Heart right ventricle (tissue), 16 donors: ENCODE results near the gene C14orf119. TPM values are rescaled to one million over a fixed set of nuclear protein-coding genes. Genes with fewer than 3 reads are reported as not detected.

ENCODE experiments used
- ATAC-seq, 8 donors: fragments of 200-7000 bp; cut with Tn5 transposase; one replicate each; pipeline ENCODE4 v1.9.1; 2020; ENCODE audit warnings: mild to moderate bottlenecking in 8 of 8, moderate library complexity in 8 of 8, moderate number of reproducible peaks in 1 of 8
- DNase-seq, 2 donors: peaks; one replicate each; pipeline ENCODE4 v3.0.0-alpha.2; 2020
- H3K27ac ChIP-seq, 10 donors: fragments of 200-600 bp; sonication (generic) in 2 of 10; one replicate each; pipeline versions ENCODE4 v1.5.0 to v1.8.0; 2020 to 2022; ENCODE audit warnings: mild to moderate bottlenecking in 3 of 10
- H3K27me3 ChIP-seq, 7 donors: fragments of 200-600 bp; one replicate each; pipeline ENCODE4 v1.8.0; 2021 to 2022; ENCODE audit warnings: mild to moderate bottlenecking in 2 of 7
- H3K36me3 ChIP-seq, 9 donors: fragments of 200-600 bp; sonication (generic) in 1 of 9; one replicate each; pipeline versions ENCODE4 v1.5.0 to v1.8.0; 2020 to 2022; ENCODE audit warnings: mild to moderate bottlenecking in 2 of 9
- H3K4me1 ChIP-seq, 9 donors: fragments of 200-600 bp; sonication (generic) in 1 of 9; one replicate each; pipeline versions ENCODE4 v1.5.0 to v1.8.0; 2020 to 2022; ENCODE audit warnings: mild to moderate bottlenecking in 4 of 9
- H3K4me3 ChIP-seq, 10 donors: fragments of 200-600 bp; sonication (generic) in 2 of 10; one replicate each; pipeline versions ENCODE4 v1.5.0 to v1.8.0; 2020 to 2022; ENCODE audit warnings: mild to moderate bottlenecking in 7 of 10, moderate library complexity in 2 of 10
- H3K9me3 ChIP-seq, 11 donors: fragments of 200-600 bp in 10 of 11; sonication (generic) in 2 of 11; one replicate each; pipeline versions ENCODE4 v1.5.0 to v1.8.0; 2013 to 2022; ENCODE audit warnings: mild to moderate bottlenecking in 2 of 11, control low read depth in 1 of 11, moderate library complexity in 1 of 11
- WGBS, 2 donors: extraction: QIAGEN DNeasy Blood & Tissue Kit; methylation state at CpG; one replicate each; pipeline ENCODE4 v1.1.7; 2013; ENCODE audit warnings: inconsistent platforms in 1 of 2; 5-methylcytosine and 5-hydroxymethylcytosine counted together
- intact Hi-C, 10 donors: fragments of 100-400 bp; cut with DNase I; formaldehyde crosslinking; loops; one replicate each; pipeline versions ENCODE4 v1.11.1 to v1.14.2; 2022
- polyA plus RNA-seq, 2 donors: library from polyadenylated mRNA; stranded (reverse); fragments of 200-250 nt; gene quantifications; one replicate each; pipeline ENCODE4 v1.2.3, GENCODE V29; 2013
- total RNA-seq, 10 donors: library from RNA; stranded (reverse); fragmentation: NEBNext Ultra II Directional in 3 of 10; extraction: Animal tissue kit (Norgen Biotek cat#: 25700) in 3 of 10; gene quantifications; one replicate each; pipeline versions ENCODE4 v1.2.1 to v1.2.4, GENCODE V29; 2021 to 2023
- TF ChIP-seq, protein P1 (sequence below), 9 donors: fragments of 200-600 bp; sonication (generic) in 2 of 9; IDR thresholded peaks; one replicate each; pipeline versions ENCODE4 v1.5.0 to v1.8.0; 2021 to 2022; ENCODE audit warnings: antibody characterized with exemption in 9 of 9, mild to moderate bottlenecking in 5 of 9, moderate library complexity in 1 of 9
- donor health status: Arrhythmogenic right ventricular cardiomyopathy.
- donor health status: ischemic (EF 13 %, LVEDD 7.1; RV severe dilation, severe dysfunction).
- donor health status: healthy with polysubstance abuse.
- donor health status: DM: no; HTN: yes; CAD: no.
- donor health status: DM: no; HTN: no; CAD: no.
- donor health status: ischemic (EF 25% LVEDD 6.9; RV normal size, moderate dysfunction).
- donor health status: ischemic (EF 25% LVEDD 5.7; RV mildly dilated, moderate dysfunction).
- donor health status: healthy.
- donor health status: DM: yes; HTN: yes; CAD: no.
- donor health status: Ischemic cardiomyopathy.
- donor health status: ischemic (EF 35%, LVEDD 5.7; RV mildly dilated, moderate dysfunction).
- donor health status: nonischemic (EF 11% LVEDD 7.7; RV severe dilation, severe dysfunction).
- donor health status: DM: yes; HTN: yes; CAD: no.
- donor health status: PGD.
- donor health status: ischemic (EF 29% LVEDD 5.4; RV normal size, mild dysfunction).
- donor health status: nonischemic (EF 23%, LVEDD 6.1; RV moderate dilation, normal function).

C14orf119 gene
- total and polyA plus RNA-seq, 12 donors = 9.8 to 43.3 (median 28.4) TPM

DNA sequence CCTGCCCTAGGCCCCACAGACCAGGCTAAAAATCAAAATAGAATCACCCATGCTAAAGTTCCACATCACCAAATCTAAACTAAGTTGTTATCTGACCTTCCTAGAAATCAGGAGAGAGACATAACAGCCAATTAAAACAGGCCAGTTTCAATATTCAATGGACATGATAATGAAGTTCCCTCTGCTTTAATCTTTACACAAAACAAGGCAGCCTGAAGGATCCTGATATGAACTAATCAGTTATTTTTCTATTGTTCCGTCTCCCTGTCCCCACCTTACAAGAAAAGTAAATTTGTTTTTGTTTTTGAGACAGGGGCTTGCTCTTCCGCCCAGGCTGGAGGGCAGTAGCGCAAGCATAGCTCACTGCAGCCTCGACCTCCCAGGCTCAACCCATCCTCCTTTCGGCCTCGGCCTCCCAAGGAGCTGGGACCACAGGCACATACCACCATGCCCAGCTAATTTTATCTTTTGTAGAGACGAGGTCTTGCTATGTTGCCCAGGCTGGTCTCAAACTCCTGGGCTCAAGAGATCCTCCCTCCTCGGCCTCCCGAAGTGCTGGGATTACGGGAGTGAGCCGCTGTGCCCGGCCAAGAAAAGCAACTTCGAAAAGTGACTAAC is 29.1 kb downstream of the C14orf119 start:
- 84 to 89% methylated on average over 13 of the region's 13 CpGs for WGBS, 2 donors
- peaks cover 0 to 43% (median 7%) of the 10 kb centered on the region in 9 donors for H3K4me1 ChIP-seq
- no peak overlapping the region for H3K27ac ChIP-seq
- H3K4me3 ChIP-seq = no peak overlapping the region
- H3K27me3 ChIP-seq = no peaks in the 10 kb centered on the region
- intact Hi-C loops = loop anchor here in 7 of 10 donors (5.0 to 10.0 kb wide), 4 partner anchors 33 to 180 kb away; partner anchors contain the start of genes BCL2L2 (in 1 of the 7) and PPP1R3E (in 1 of the 7)
- peaks cover 0 to 20% (median 0%) of the 10 kb centered on the region in 9 donors for H3K36me3 ChIP-seq
- no peak for ATAC-seq
- DNase-seq = no peak
- H3K9me3 ChIP-seq = no peaks in the 10 kb centered on the region
- TF ChIP-seq, protein P1, sequence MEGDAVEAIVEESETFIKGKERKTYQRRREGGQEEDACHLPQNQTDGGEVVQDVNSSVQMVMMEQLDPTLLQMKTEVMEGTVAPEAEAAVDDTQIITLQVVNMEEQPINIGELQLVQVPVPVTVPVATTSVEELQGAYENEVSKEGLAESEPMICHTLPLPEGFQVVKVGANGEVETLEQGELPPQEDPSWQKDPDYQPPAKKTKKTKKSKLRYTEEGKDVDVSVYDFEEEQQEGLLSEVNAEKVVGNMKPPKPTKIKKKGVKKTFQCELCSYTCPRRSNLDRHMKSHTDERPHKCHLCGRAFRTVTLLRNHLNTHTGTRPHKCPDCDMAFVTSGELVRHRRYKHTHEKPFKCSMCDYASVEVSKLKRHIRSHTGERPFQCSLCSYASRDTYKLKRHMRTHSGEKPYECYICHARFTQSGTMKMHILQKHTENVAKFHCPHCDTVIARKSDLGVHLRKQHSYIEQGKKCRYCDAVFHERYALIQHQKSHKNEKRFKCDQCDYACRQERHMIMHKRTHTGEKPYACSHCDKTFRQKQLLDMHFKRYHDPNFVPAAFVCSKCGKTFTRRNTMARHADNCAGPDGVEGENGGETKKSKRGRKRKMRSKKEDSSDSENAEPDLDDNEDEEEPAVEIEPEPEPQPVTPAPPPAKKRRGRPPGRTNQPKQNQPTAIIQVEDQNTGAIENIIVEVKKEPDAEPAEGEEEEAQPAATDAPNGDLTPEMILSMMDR (IDR thresholded peaks at IDR 0.05) = no peak

DNA sequence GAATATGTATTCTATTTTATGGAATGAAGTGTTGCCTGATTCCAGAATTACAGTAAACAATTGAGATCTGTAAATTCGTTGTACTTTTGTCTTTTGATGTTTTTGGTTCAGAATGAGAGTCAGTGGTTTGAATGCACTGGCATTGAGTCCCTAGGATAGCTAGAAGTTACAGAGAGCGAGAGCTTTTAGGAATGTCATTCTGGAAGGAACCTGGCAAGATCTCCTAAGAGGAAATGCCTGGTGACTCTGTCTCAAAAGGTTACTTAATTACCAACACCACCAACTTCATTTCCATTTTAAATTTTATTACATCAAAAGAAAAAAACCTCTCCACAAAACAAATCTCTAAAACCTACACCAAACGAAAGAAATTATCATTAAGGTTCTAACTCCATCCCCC is 29.7 kb downstream of the C14orf119 start:
- H3K9me3 ChIP-seq = no peaks in the 10 kb centered on the region
- H3K27me3 ChIP-seq = no peaks in the 10 kb centered on the region
- no peak overlapping the region for H3K4me3 ChIP-seq
- intact Hi-C loops = loop anchor here in 5 of 10 donors (10.0 kb wide), 2 partner anchors 170 to 180 kb away; partner anchors contain the start of genes BCL2L2 (in 1 of the 5) and PPP1R3E (in 1 of the 5)
- TF ChIP-seq, protein P1 (IDR thresholded peaks at IDR 0.05) = no peak
- H3K36me3 ChIP-seq = peaks cover 0 to 24% (median 0%) of the 10 kb centered on the region in 9 donors
- ATAC-seq (no peak), DNase-seq (no peak)
- H3K27ac ChIP-seq = no peak overlapping the region
- WGBS, 2 donors = 72 to 76% methylated on average over 3 of the region's 3 CpGs
- H3K4me1 ChIP-seq = peaks cover 0 to 43% (median 7%) of the 10 kb centered on the region in 9 donors

DNA sequence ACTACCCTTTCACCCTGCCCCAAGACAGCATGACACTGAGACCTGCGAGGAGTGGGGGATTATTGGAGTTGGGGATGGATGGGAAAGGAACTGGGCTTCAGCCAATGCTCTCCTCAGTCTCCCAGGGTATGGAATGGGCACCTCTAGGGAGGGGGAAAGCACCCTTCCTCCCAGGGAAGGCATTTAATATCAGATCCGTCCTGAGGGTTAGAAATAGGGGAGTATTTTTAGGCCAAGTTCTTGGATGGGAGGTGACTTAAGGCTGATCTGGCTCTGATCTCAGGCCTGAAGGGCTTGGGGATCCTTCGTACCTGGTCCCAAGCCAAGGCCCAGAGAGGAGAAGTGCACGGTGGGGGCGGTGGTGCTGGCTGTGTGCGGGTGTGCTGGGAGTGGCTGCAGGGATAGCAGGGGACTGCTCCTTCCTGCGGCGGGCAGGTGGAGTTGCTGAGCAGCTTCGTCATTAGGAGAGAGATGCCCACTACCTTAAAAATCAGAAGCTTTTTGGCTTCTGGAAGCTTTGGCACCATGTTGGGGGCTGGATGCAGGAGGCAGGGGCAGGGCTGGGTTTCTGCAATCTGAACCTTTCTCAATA is 30.7 kb downstream of the C14orf119 start:
- H3K4me1 ChIP-seq = peaks cover 0 to 41% (median 9%) of the 10 kb centered on the region in 9 donors
- H3K36me3 ChIP-seq = peaks cover 0 to 27% (median 0%) of the 10 kb centered on the region in 9 donors
- 50 to 61% methylated on average over 9 of the region's 9 CpGs for WGBS, 2 donors
- ATAC-seq (peak in 2 of 8 donors; percentile 34), DNase-seq (no peak)
- H3K4me3 ChIP-seq = no peak overlapping the region
- TF ChIP-seq, protein P1 (IDR thresholded peaks at IDR 0.05) = no peak
- no peaks in the 10 kb centered on the region for H3K9me3 ChIP-seq
- H3K27me3 ChIP-seq = no peaks in the 10 kb centered on the region
- H3K27ac ChIP-seq = no peak overlapping the region
- intact Hi-C loops = loop anchor here in 5 of 10 donors (1.0 to 10.0 kb wide), 3 partner anchors 35 to 179 kb away; partner anchors contain the start of genes BCL2L2 (in 1 of the 5) and PPP1R3E (in 1 of the 5)

DNA sequence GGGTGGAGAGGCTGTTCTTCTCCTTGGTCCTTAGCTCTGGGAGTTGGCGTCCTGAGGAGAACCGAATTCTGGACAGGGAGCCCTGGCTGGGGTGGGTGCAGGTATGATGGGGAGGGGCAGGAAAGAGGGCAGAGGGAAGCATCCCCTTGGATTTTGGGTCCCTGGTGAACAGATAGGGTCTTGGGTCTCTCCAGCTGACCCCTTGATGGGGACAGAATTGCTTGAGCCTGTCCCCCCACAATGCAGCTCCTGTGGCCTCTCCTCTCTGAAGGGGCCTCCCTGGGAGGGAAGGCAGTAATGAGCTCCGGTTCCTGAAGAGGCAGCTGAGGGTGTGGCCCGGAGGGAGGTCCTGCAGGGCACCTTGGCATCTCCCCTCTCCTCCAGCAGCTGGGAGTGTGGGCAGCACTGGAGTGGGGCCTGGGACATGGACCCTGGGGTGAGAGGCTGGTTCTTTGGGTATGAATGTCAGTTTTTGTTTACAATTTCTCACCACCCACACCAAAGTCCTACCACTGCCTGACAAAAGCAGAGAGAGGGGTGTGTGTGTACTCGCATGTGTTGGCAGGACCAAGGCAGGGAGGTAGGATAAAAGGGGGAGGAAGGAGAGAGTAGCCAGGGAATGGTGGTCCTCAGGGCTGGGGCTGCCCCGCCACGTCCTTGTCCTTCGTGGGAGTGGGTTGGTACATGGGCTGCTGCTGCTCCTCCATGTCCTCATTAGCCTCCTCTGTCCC is 31.4 kb downstream of the C14orf119 start:
- Histone ChIP-seq H3K4me1 (peaks cover 0 to 37% (median 5%) of the 10 kb centered on the region in 9 donors), H3K4me3 (no peak overlapping the region), H3K9me3 (no peaks in the 10 kb centered on the region), H3K27ac (no peak overlapping the region), H3K27me3 (no peaks in the 10 kb centered on the region), H3K36me3 (peaks cover 0 to 30% (median 0%) of the 10 kb centered on the region in 9 donors)
- DNase-seq (no peak), ATAC-seq (no peak)
- intact Hi-C loops = loop anchor here in 5 of 10 donors (1.0 to 10.0 kb wide), 3 partner anchors 35 to 178 kb away; partner anchors contain the start of genes BCL2L2 (in 1 of the 5) and PPP1R3E (in 1 of the 5)
- 89 to 92% methylated on average over 8 of the region's 8 CpGs for WGBS, 2 donors
- TF ChIP-seq, protein P1 (IDR thresholded peaks at IDR 0.05) = no peak
